ENCODE results near the gene OR1S1. TPM values are rescaled to one million over a fixed set of nuclear protein-coding genes. Genes with fewer than 3 reads are reported as not detected.

OR1S1 gene
- total and polyA plus RNA-seq, 12 donors: not detected

DNA sequence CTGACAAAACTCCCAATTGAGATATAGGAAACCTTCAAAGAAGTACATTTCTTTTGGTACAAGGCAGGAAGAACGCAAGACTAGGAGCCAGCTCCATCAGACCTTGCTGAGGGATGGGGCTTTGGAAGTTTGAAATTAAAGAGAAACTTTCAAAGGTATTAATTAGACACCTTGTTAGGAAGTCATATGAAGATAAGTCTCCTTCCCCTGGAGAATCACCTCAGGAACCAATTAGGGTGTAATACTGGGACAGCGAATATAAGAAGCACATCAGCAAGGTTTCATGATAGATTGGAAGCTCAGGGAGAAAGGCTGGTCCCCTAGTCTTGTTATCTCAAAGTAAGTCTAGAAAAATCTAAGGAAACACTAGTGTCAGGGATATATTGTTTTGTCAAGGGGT, 23.8 kb upstream of the OR1S1 start, which contains the start of gene OR9Q2:
Gene OR9Q2, plus strand, starts transcription at position 301 of the 400 bp plus-strand sequence. CDS start 1,421 bp downstream, outside the sequence.
- Histone ChIP-seq H3K4me3 (no peak within 1 kb of the TSS), H3K9me3 (replicated peaks in 1 of 3) (no peaks in the 10 kb centered on the region), H3K27ac (no peak within 1 kb of the TSS), H3K27me3 (no peaks in the 10 kb centered on the region), H3K4me1 (replicated peaks in 1 of 2) (no peaks in the 10 kb centered on the region), H3K36me3 (replicated peaks in 1 of 2) (no peaks in the 10 kb centered on the region)
- DNase-seq: no peak
- TF ChIP-seq, protein P1, sequence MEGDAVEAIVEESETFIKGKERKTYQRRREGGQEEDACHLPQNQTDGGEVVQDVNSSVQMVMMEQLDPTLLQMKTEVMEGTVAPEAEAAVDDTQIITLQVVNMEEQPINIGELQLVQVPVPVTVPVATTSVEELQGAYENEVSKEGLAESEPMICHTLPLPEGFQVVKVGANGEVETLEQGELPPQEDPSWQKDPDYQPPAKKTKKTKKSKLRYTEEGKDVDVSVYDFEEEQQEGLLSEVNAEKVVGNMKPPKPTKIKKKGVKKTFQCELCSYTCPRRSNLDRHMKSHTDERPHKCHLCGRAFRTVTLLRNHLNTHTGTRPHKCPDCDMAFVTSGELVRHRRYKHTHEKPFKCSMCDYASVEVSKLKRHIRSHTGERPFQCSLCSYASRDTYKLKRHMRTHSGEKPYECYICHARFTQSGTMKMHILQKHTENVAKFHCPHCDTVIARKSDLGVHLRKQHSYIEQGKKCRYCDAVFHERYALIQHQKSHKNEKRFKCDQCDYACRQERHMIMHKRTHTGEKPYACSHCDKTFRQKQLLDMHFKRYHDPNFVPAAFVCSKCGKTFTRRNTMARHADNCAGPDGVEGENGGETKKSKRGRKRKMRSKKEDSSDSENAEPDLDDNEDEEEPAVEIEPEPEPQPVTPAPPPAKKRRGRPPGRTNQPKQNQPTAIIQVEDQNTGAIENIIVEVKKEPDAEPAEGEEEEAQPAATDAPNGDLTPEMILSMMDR (IDR thresholded peaks at IDR 0.05): no peak
- TF ChIP-seq POLR2A (IDR thresholded peaks at IDR 0.05): no peak
- intact Hi-C loops (cut with DNase I): no loop called here
- 77 to 87% (median 84%) methylated on average over 2 of the region's 2 CpGs for WGBS, 4 donors

DNA sequence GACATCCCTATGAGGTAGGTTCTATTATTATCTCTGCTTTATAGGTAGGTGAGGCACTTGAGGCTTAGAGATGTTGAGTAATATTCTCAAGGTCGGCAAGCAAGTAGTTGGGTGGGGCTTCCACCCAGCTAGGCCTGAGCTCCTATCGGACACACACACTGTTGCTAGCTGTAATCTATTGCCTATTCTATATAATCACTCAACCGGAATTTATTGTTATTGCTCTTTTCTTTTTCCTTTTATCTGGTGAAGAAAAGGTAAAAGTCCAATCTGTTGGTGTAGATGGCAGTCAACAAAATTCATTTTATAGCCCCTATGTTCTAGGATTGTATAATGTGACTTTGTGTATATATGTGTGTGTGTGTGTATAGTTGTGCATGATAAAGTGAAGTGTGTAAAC, 20.3 kb upstream of the OR1S1 start:
- no peaks in the 10 kb centered on the region for H3K4me1 ChIP-seq (replicated peaks in 1 of 2)
- intact Hi-C loops (cut with DNase I): no loop called here
- H3K36me3 ChIP-seq (replicated peaks in 1 of 2): no peaks in the 10 kb centered on the region
- WGBS, 4 donors: 56 to 72% (median 65%) methylated on average over 3 of the region's 3 CpGs
- H3K9me3 ChIP-seq (replicated peaks in 1 of 3): no peaks in the 10 kb centered on the region
- TF ChIP-seq POLR2A (IDR thresholded peaks at IDR 0.05): no peak
- TF ChIP-seq, protein P1 (IDR thresholded peaks at IDR 0.05): no peak
- no peak overlapping the region for H3K4me3 ChIP-seq
- no peak for DNase-seq
- H3K27ac ChIP-seq: no peak overlapping the region
- H3K27me3 ChIP-seq: no peaks in the 10 kb centered on the region

DNA sequence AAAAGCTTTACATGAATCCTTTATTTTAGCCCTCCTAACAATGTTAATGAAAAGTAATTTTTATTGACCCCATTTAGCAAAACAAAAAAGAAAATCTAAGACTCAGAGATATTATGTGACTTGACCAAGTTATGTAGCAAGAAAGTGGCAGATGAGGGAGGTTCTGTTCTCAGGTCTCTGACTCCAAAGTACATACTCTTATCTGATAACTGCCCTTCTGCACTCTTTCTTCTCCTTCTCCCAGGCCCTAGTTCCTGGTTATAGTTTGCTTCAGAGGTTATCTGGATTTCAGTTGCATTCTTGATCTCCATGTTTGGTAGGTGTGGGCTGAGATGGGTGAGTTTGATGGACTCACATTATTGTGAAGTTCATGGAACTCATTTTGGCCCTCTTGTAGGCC, 19.1 kb upstream of the OR1S1 start:
- intact Hi-C loops (cut with DNase I): no loop called here
- Histone ChIP-seq H3K4me1 (replicated peaks in 1 of 2) (no peaks in the 10 kb centered on the region), H3K4me3 (no peak overlapping the region), H3K36me3 (replicated peaks in 1 of 2) (no peaks in the 10 kb centered on the region), H3K27ac (no peak overlapping the region), H3K27me3 (no peaks in the 10 kb centered on the region), H3K9me3 (replicated peaks in 1 of 3) (no peaks in the 10 kb centered on the region)
- no peak for TF ChIP-seq POLR2A (IDR thresholded peaks at IDR 0.05)
- TF ChIP-seq, protein P1 (IDR thresholded peaks at IDR 0.05): no peak
- DNase-seq: no peak

DNA sequence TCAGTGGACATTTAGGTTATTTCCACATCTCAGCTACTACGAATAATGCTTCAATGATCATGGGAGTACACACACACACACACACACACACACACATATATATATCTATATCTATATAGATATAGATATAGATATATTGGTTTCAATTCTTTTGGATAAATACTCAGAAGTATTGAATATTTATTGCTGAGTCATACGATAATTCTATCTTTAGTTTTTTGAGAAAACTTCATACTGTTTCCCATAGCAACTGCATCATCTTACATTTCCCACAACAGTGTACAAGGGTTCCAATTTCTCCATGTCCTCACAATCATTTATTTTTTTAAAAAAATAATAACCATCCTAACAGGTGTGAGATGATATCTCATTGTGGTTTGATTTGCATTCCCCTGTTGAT, 16.6 kb upstream of the OR1S1 start:
- H3K9me3 ChIP-seq (replicated peaks in 1 of 3): no peaks in the 10 kb centered on the region
- no peaks in the 10 kb centered on the region for H3K4me1 ChIP-seq (replicated peaks in 1 of 2)
- WGBS, 4 donors: 66 to 97% (median 75%) methylated on average over 2 of the region's 2 CpGs
- no peaks in the 10 kb centered on the region for H3K36me3 ChIP-seq (replicated peaks in 1 of 2)
- H3K27ac ChIP-seq: no peak overlapping the region
- no peaks in the 10 kb centered on the region for H3K27me3 ChIP-seq
- TF ChIP-seq POLR2A (IDR thresholded peaks at IDR 0.05): no peak
- TF ChIP-seq, protein P1 (IDR thresholded peaks at IDR 0.05): no peak
- intact Hi-C loops (cut with DNase I): no loop called here
- no peak for DNase-seq
- H3K4me3 ChIP-seq: no peak overlapping the region

All from adrenal gland (tissue), 12 donors.